IPS-18a (cell line): ENCODE measurements around the gene LEFTY1.

Experiments
- H3K27ac ChIP-seq: one replicate; pipeline ENCODE4 v1.5.1; 2013; ENCODE audit warnings: low read length
- H3K27me3 ChIP-seq: one replicate; pipeline ENCODE4 v1.6.1; 2013; ENCODE audit warnings: mild to moderate bottlenecking, low read length; ENCODE audit not compliant: control insufficient read depth, insufficient read depth
- H3K36me3 ChIP-seq: one replicate; pipeline ENCODE4 v1.6.1; 2013; ENCODE audit warnings: low read depth, low read length; ENCODE audit not compliant: control insufficient read depth
- H3K4me1 ChIP-seq: one replicate; pipeline ENCODE4 v1.6.1; 2013; ENCODE audit warnings: low read depth, low read length; ENCODE audit not compliant: control insufficient read depth
- H3K4me3 ChIP-seq: one replicate; pipeline ENCODE4 v1.5.1; 2013; ENCODE audit warnings: low read length
- H3K9ac ChIP-seq: one replicate; pipeline ENCODE4 v1.6.1; 2013; ENCODE audit warnings: mild to moderate bottlenecking, low read length, moderate library complexity
- H3K9me3 ChIP-seq: one replicate; pipeline ENCODE4 v1.6.1; 2013; ENCODE audit warnings: low read depth, low read length; ENCODE audit not compliant: control insufficient read depth

Gene LEFTY1

GRCh38 chr1:225883616-225884265 lies 5.2 kb downstream of the LEFTY1 start:
- Histone ChIP-seq H3K4me3 (no peak overlapping the region), H3K27ac (no peak overlapping the region), H3K4me1 (peaks cover 15% of the 10 kb centered on the region), H3K27me3 (peaks cover 40% of the 10 kb centered on the region), H3K9me3 (no peaks in the 10 kb centered on the region), H3K36me3 (no peaks in the 10 kb centered on the region), H3K9ac (no peak overlapping the region)

- H3K27me3 ChIP-seq: peaks cover 32% of the 10 kb centered on the region
- H3K4me1 ChIP-seq: peaks cover 15% of the 10 kb centered on the region
- H3K27ac ChIP-seq: no peak overlapping the region
- peak overlapping the region; percentile 87 for H3K4me3 ChIP-seq
- H3K9ac ChIP-seq: peak overlapping the region; percentile 72
- H3K36me3 ChIP-seq: no peaks in the 10 kb centered on the region
- no peaks in the 10 kb centered on the region for H3K9me3 ChIP-seq
Observed at GRCh38 chr1:225882694-225883615, 6.0 kb downstream of the LEFTY1 start.

- H3K27ac ChIP-seq: no peak within 1 kb of the TSS
- H3K4me1 ChIP-seq: peaks cover 15% of the 10 kb centered on the region
- H3K36me3 ChIP-seq: no peaks in the 10 kb centered on the region
- H3K9ac ChIP-seq: peak within 1 kb of the TSS; percentile 72
- H3K27me3 ChIP-seq: peaks cover 31% of the 10 kb centered on the region
- H3K9me3 ChIP-seq: no peaks in the 10 kb centered on the region
- peak within 1 kb of the TSS; percentile 87 for H3K4me3 ChIP-seq
Observed at GRCh38 chr1:225881959-225882693, 6.8 kb downstream of the LEFTY1 start, which contains the start of gene TMEM63A. Gene TMEM63A (minus strand): TSS chr1:225882380. CDS start chr1:225877580, 4,800 bp downstream.

- Histone ChIP-seq H3K27ac (no peak overlapping the region), H3K4me3 (peak overlapping the region; percentile 87), H3K4me1 (peaks cover 15% of the 10 kb centered on the region)
Observed at GRCh38 chr1:225881081-225881958, 7.6 kb downstream of the LEFTY1 start.

GRCh38 chr1:225880636-225881035 lies 8.3 kb downstream of the LEFTY1 start:
- Histone ChIP-seq H3K27ac (no peak overlapping the region), H3K9ac (no peak overlapping the region)

More at GRCh38 chr1:225881081-225881958, 7.6 kb downstream of the LEFTY1 start:
- peak overlapping the region; percentile 72 for H3K9ac ChIP-seq
- peaks cover 26% of the 10 kb centered on the region for H3K27me3 ChIP-seq
- no peaks in the 10 kb centered on the region for H3K36me3 ChIP-seq
- H3K9me3 ChIP-seq: no peaks in the 10 kb centered on the region

GRCh38 chr1:225880222-225880588 lies 8.7 kb downstream of the LEFTY1 start:
- Histone ChIP-seq H3K9ac (no peak overlapping the region), H3K4me3 (no peak overlapping the region), H3K27me3 (peaks cover 26% of the 10 kb centered on the region), H3K27ac (no peak overlapping the region), H3K9me3 (no peaks in the 10 kb centered on the region), H3K36me3 (no peaks in the 10 kb centered on the region), H3K4me1 (peaks cover 15% of the 10 kb centered on the region)

More at GRCh38 chr1:225880636-225881035, 8.3 kb downstream of the LEFTY1 start:
- Histone ChIP-seq H3K4me1 (peaks cover 15% of the 10 kb centered on the region), H3K9me3 (no peaks in the 10 kb centered on the region), H3K4me3 (peak overlapping the region; percentile 87), H3K27me3 (peaks cover 26% of the 10 kb centered on the region), H3K36me3 (no peaks in the 10 kb centered on the region)

GRCh38 chr1:225879521-225880221 lies 9.3 kb downstream of the LEFTY1 start:
- Histone ChIP-seq H3K27me3 (peaks cover 26% of the 10 kb centered on the region), H3K4me1 (peaks cover 15% of the 10 kb centered on the region), H3K9ac (no peak overlapping the region), H3K36me3 (no peaks in the 10 kb centered on the region), H3K27ac (no peak overlapping the region), H3K9me3 (no peaks in the 10 kb centered on the region), H3K4me3 (no peak overlapping the region)

GRCh38 chr1:225878282-225878681 lies 10.7 kb downstream of the LEFTY1 start:
- Histone ChIP-seq H3K9me3 (no peaks in the 10 kb centered on the region), H3K27me3 (peaks cover 18% of the 10 kb centered on the region), H3K4me1 (peaks cover 15% of the 10 kb centered on the region), H3K27ac (no peak overlapping the region), H3K4me3 (no peak overlapping the region), H3K36me3 (peaks cover 6% of the 10 kb centered on the region), H3K9ac (no peak overlapping the region)

- Histone ChIP-seq H3K9me3 (no peaks in the 10 kb centered on the region), H3K4me3 (no peak overlapping the region), H3K9ac (no peak overlapping the region), H3K27me3 (peaks cover 11% of the 10 kb centered on the region), H3K36me3 (peaks cover 10% of the 10 kb centered on the region), H3K27ac (no peak overlapping the region), H3K4me1 (peaks cover 15% of the 10 kb centered on the region)
Observed at GRCh38 chr1:225877580-225877979, 11.4 kb downstream of the LEFTY1 start.

GRCh38 chr1:225876900-225877510 lies 11.9 kb downstream of the LEFTY1 start:
- H3K9ac ChIP-seq: no peak overlapping the region
- H3K4me1 ChIP-seq: peaks cover 16% of the 10 kb centered on the region
- H3K9me3 ChIP-seq: no peaks in the 10 kb centered on the region
- H3K27me3 ChIP-seq: peaks cover 10% of the 10 kb centered on the region
- peaks cover 10% of the 10 kb centered on the region for H3K36me3 ChIP-seq
- no peak overlapping the region for H3K4me3 ChIP-seq
- H3K27ac ChIP-seq: no peak overlapping the region
